Measurements from ENCODE around the gene INHA.

DNA sequence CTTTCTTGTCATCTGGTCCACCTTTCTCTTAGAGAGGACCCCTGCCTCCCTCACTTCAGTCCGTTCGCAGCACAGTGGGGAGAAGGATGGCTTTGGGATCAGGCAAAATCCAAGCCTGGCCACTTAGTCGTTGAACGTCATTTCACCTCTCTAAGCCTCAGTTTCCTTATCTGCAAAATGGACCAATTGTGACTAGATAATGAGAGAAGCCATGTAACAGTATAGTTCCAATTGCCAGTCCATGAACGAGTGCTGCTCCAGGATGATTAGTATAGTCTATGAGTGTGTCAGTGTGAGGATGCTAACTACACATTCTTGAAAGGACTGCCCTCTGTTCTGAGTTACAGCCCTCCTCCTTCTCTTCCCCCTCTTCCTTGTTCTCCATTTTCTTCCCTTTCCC is 1.1 kb downstream of the INHA start:
- TF ChIP-seq, protein P1, sequence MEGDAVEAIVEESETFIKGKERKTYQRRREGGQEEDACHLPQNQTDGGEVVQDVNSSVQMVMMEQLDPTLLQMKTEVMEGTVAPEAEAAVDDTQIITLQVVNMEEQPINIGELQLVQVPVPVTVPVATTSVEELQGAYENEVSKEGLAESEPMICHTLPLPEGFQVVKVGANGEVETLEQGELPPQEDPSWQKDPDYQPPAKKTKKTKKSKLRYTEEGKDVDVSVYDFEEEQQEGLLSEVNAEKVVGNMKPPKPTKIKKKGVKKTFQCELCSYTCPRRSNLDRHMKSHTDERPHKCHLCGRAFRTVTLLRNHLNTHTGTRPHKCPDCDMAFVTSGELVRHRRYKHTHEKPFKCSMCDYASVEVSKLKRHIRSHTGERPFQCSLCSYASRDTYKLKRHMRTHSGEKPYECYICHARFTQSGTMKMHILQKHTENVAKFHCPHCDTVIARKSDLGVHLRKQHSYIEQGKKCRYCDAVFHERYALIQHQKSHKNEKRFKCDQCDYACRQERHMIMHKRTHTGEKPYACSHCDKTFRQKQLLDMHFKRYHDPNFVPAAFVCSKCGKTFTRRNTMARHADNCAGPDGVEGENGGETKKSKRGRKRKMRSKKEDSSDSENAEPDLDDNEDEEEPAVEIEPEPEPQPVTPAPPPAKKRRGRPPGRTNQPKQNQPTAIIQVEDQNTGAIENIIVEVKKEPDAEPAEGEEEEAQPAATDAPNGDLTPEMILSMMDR (IDR thresholded peaks at IDR 0.05) = no peak
- no peak for TF ChIP-seq POLR2A (IDR thresholded peaks at IDR 0.05; ENCODE audit: low read depth)
- no peak for TF ChIP-seq POLR2AphosphoS5 (IDR thresholded peaks at IDR 0.05)

All from esophagus muscularis mucosa (tissue), 3 donors.